Heart right ventricle (tissue), 16 donors: ENCODE data around the gene CCL27. TPM values are rescaled to one million over a fixed set of nuclear protein-coding genes. Genes with fewer than 3 reads are reported as not detected.

Experiments used
- ATAC-seq, 8 donors: fragments of 200-7000 bp; cut with Tn5 transposase; one replicate each; pipeline ENCODE4 v1.9.1; 2020; ENCODE audit warnings: mild to moderate bottlenecking in 8 of 8, moderate library complexity in 8 of 8, moderate number of reproducible peaks in 1 of 8
- DNase-seq, 2 donors: peaks; one replicate each; pipeline ENCODE4 v3.0.0-alpha.2; 2020
- H3K27ac ChIP-seq, 10 donors: fragments of 200-600 bp; sonication (generic) in 2 of 10; one replicate each; pipeline versions ENCODE4 v1.5.0 to v1.8.0; 2020 to 2022; ENCODE audit warnings: mild to moderate bottlenecking in 3 of 10
- H3K27me3 ChIP-seq, 7 donors: fragments of 200-600 bp; one replicate each; pipeline ENCODE4 v1.8.0; 2021 to 2022; ENCODE audit warnings: mild to moderate bottlenecking in 2 of 7
- H3K36me3 ChIP-seq, 9 donors: fragments of 200-600 bp; sonication (generic) in 1 of 9; one replicate each; pipeline versions ENCODE4 v1.5.0 to v1.8.0; 2020 to 2022; ENCODE audit warnings: mild to moderate bottlenecking in 2 of 9
- H3K4me1 ChIP-seq, 9 donors: fragments of 200-600 bp; sonication (generic) in 1 of 9; one replicate each; pipeline versions ENCODE4 v1.5.0 to v1.8.0; 2020 to 2022; ENCODE audit warnings: mild to moderate bottlenecking in 4 of 9
- H3K4me3 ChIP-seq, 10 donors: fragments of 200-600 bp; sonication (generic) in 2 of 10; one replicate each; pipeline versions ENCODE4 v1.5.0 to v1.8.0; 2020 to 2022; ENCODE audit warnings: mild to moderate bottlenecking in 7 of 10, moderate library complexity in 2 of 10
- H3K9me3 ChIP-seq, 11 donors: fragments of 200-600 bp in 10 of 11; sonication (generic) in 2 of 11; one replicate each; pipeline versions ENCODE4 v1.5.0 to v1.8.0; 2013 to 2022; ENCODE audit warnings: mild to moderate bottlenecking in 2 of 11, control low read depth in 1 of 11, moderate library complexity in 1 of 11
- WGBS, 2 donors: extraction: QIAGEN DNeasy Blood & Tissue Kit; methylation state at CpG; one replicate each; pipeline ENCODE4 v1.1.7; 2013; ENCODE audit warnings: inconsistent platforms in 1 of 2; 5-methylcytosine and 5-hydroxymethylcytosine counted together
- intact Hi-C, 10 donors: fragments of 100-400 bp; cut with DNase I; formaldehyde crosslinking; loops; one replicate each; pipeline versions ENCODE4 v1.11.1 to v1.14.2; 2022
- polyA plus RNA-seq, 2 donors: library from polyadenylated mRNA; stranded (reverse); fragments of 200-250 nt; gene quantifications; one replicate each; pipeline ENCODE4 v1.2.3, GENCODE V29; 2013
- total RNA-seq, 10 donors: library from RNA; stranded (reverse); fragmentation: NEBNext Ultra II Directional in 3 of 10; extraction: Animal tissue kit (Norgen Biotek cat#: 25700) in 3 of 10; gene quantifications; one replicate each; pipeline versions ENCODE4 v1.2.1 to v1.2.4, GENCODE V29; 2021 to 2023
- TF ChIP-seq, protein P1 (sequence below), 9 donors: fragments of 200-600 bp; sonication (generic) in 2 of 9; IDR thresholded peaks; one replicate each; pipeline versions ENCODE4 v1.5.0 to v1.8.0; 2021 to 2022; ENCODE audit warnings: antibody characterized with exemption in 9 of 9, mild to moderate bottlenecking in 5 of 9, moderate library complexity in 1 of 9
- donor health status: Arrhythmogenic right ventricular cardiomyopathy.
- donor health status: ischemic (EF 13 %, LVEDD 7.1; RV severe dilation, severe dysfunction).
- donor health status: healthy with polysubstance abuse.
- donor health status: DM: no; HTN: yes; CAD: no.
- donor health status: DM: no; HTN: no; CAD: no.
- donor health status: ischemic (EF 25% LVEDD 6.9; RV normal size, moderate dysfunction).
- donor health status: ischemic (EF 25% LVEDD 5.7; RV mildly dilated, moderate dysfunction).
- donor health status: healthy.
- donor health status: DM: yes; HTN: yes; CAD: no.
- donor health status: Ischemic cardiomyopathy.
- donor health status: ischemic (EF 35%, LVEDD 5.7; RV mildly dilated, moderate dysfunction).
- donor health status: nonischemic (EF 11% LVEDD 7.7; RV severe dilation, severe dysfunction).
- donor health status: DM: yes; HTN: yes; CAD: no.
- donor health status: PGD.
- donor health status: ischemic (EF 29% LVEDD 5.4; RV normal size, mild dysfunction).
- donor health status: nonischemic (EF 23%, LVEDD 6.1; RV moderate dilation, normal function).

Gene CCL27
- total and polyA plus RNA-seq, 12 donors = 0.44 to 0.45 TPM; not detected in 10

DNA sequence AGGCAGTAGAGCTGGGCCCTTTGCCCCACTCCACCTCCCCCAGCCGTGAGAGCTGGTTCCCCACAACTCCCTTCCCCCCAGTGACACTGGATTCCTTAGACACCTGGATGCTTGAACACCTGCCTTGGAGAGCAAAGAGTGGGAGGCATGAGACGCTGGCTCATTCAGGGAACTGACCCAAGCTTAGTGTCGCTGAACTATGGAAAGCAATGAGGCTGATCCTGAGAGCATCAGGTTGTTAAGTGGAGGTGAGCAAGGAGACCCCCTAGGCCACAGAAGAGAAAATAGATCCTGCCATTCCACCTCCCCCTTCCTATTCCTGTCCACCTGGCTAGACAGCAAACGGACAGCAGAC is 26.6 kb upstream of the CCL27 start:
- TF ChIP-seq, protein P1, sequence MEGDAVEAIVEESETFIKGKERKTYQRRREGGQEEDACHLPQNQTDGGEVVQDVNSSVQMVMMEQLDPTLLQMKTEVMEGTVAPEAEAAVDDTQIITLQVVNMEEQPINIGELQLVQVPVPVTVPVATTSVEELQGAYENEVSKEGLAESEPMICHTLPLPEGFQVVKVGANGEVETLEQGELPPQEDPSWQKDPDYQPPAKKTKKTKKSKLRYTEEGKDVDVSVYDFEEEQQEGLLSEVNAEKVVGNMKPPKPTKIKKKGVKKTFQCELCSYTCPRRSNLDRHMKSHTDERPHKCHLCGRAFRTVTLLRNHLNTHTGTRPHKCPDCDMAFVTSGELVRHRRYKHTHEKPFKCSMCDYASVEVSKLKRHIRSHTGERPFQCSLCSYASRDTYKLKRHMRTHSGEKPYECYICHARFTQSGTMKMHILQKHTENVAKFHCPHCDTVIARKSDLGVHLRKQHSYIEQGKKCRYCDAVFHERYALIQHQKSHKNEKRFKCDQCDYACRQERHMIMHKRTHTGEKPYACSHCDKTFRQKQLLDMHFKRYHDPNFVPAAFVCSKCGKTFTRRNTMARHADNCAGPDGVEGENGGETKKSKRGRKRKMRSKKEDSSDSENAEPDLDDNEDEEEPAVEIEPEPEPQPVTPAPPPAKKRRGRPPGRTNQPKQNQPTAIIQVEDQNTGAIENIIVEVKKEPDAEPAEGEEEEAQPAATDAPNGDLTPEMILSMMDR (IDR thresholded peaks at IDR 0.05) = no peak
- no peak for DNase-seq
- peaks cover 0 to 43% (median 0%) of the 10 kb centered on the region in 9 donors for H3K4me1 ChIP-seq
- no peaks in the 10 kb centered on the region for H3K36me3 ChIP-seq
- WGBS, 2 donors = 71 to 88% methylated on average over 4 of the region's 4 CpGs
- intact Hi-C loops = no loop called here
- H3K27me3 ChIP-seq = no peaks in the 10 kb centered on the region
- H3K4me3 ChIP-seq = no peak overlapping the region
- no peak for ATAC-seq
- no peak overlapping the region for H3K27ac ChIP-seq
- no peaks in the 10 kb centered on the region for H3K9me3 ChIP-seq

DNA sequence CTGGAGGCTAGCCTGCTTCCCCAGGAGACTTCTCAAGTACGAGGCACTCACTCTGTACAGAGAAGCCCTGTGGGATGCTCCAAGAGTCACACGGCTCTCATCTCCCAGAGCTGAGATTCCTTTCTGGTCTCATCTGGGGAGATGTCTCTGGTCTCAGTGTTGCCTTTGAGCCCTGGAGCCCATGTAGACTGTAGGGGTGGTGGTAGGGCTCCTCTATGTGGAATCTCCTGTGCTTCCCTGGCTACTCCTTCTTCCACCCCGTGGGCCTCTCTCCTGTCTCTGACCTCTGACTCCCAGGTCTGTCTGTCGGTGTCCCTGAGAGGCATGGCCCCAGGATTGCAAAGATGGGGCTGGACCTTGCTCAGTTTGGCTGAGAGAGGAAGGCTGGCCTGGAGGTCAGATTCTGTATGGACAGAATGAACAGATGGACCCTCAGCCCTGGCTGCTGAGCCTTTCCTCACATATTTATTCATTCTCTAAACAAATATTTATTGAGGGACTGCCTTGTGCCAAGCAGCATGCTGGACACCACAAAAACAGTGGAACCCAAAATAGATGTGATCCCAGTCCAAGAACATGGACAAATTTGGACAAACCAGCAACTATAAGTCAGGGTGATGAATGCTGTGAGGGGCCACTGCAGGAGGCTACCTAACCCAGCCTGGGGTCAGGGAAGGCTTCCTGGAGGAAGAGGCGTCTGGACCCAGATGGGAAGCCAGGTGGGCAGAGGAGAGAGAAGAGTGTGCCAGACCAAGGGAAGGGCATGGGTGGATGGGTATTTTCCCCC is 26.1 kb upstream of the CCL27 start:
- no peaks in the 10 kb centered on the region for H3K36me3 ChIP-seq
- ATAC-seq (no peak), DNase-seq (no peak)
- TF ChIP-seq, protein P1 (IDR thresholded peaks at IDR 0.05) = no peak
- peaks cover 0 to 43% (median 0%) of the 10 kb centered on the region in 9 donors for H3K4me1 ChIP-seq
- no peak overlapping the region for H3K27ac ChIP-seq
- H3K27me3 ChIP-seq = no peaks in the 10 kb centered on the region
- H3K9me3 ChIP-seq = no peaks in the 10 kb centered on the region
- no peak overlapping the region for H3K4me3 ChIP-seq
- intact Hi-C loops = no loop called here
- 76 to 80% methylated on average over 5 of the region's 5 CpGs for WGBS, 2 donors

DNA sequence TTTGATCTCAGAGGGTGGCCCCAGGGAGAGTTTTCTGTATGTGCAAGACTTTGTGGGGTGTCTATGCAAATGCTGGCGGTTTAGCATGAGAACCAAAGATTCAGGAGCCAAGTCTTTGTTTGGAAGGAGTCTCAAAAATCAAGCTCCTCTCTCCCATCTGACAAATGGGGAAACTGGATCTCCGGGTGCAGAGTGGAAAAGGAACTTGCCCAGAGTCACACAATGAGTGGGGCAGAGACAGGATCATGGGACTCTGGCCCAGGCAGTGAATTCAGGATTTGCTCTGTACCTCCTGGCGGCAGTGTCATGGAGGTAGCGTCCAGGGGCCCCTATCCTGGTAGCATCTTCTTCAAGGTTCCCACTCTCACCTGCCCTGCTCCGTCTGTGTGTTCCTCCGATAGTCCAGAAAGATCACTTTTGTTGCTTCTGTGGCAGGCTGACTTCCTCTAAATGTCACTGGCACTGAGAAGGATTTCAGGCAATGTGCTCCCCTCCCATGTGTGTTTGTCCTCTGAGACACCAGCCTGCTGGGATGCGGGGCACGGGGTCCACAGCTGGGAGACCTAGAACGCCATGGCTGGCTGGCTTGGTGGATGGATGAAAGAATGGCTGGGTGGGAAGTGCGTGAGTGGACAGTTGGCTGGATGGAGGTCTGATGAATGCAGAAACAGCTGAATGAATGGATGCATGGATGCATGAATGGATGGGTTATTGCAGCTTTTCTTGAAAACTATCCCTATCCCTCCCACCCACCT is 25.0 kb upstream of the CCL27 start:
- H3K27me3 ChIP-seq = no peaks in the 10 kb centered on the region
- 91 to 93% methylated on average over 10 of the region's 10 CpGs for WGBS, 2 donors
- DNase-seq (no peak), ATAC-seq (no peak)
- H3K36me3 ChIP-seq = no peaks in the 10 kb centered on the region
- peaks cover 0 to 43% (median 0%) of the 10 kb centered on the region in 9 donors for H3K4me1 ChIP-seq
- H3K9me3 ChIP-seq = no peaks in the 10 kb centered on the region
- no peak overlapping the region for H3K27ac ChIP-seq
- TF ChIP-seq, protein P1 (IDR thresholded peaks at IDR 0.05) = no peak
- no peak overlapping the region for H3K4me3 ChIP-seq
- intact Hi-C loops = no loop called here

DNA sequence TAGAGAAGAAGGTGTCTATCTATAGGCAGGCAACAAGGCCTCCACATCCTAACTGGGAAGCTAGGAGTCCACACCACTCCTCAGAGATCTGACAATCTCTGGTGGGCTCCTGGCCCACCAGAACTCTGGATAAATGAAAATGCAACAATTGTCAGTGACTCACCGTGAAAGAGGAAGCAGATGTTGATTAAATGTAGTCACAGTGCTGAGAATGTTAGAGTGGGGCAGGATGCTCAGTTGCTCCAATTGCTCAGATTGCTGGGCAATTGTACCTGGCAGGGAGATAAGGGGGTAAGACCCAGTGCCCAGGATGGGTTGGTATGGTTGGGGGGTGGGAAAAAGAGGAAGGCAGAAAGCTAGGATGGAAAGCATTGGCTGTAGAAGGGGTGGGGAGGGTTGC is 24.3 kb upstream of the CCL27 start:
- Histone ChIP-seq H3K9me3 (no peaks in the 10 kb centered on the region), H3K27ac (peak overlapping the region in 1 of 10 donors; percentile 12), H3K4me3 (no peak overlapping the region), H3K27me3 (no peaks in the 10 kb centered on the region), H3K4me1 (peaks cover 0 to 40% (median 0%) of the 10 kb centered on the region in 9 donors), H3K36me3 (peaks cover 0 to 2% (median 0%) of the 10 kb centered on the region in 9 donors)
- ATAC-seq (no peak), DNase-seq (no peak)
- TF ChIP-seq, protein P1 (IDR thresholded peaks at IDR 0.05) = no peak
- 51 to 55% methylated on average over 1 of the region's 1 CpG for WGBS, 2 donors
- intact Hi-C loops = no loop called here
